ENCODE data around the gene AFDN.

The AFDN gene

GRCh38 chr6:167826230-167826895 lies 348 bp upstream of the AFDN start:
- peak overlapping the region; percentile 86 to 88 for H3K4me3 ChIP-seq (replicated peaks in 1 of 2; ENCODE audit: low read depth in 2 of 2, low read length in 2 of 2)
- peak; percentile 38 for TF ChIP-seq CTCF (IDR thresholded peaks at IDR 0.05; ENCODE audit: low read depth, low read length)
- peak; percentile 47 to 65 for DNase-seq (ENCODE audit: low read depth in 2 of 2)

- peak; percentile 53 to 58 for DNase-seq (ENCODE audit: low read depth in 2 of 2)
- TF ChIP-seq CTCF (IDR thresholded peaks at IDR 0.05; ENCODE audit: low read depth, low read length), result peak; percentile 18
- peak overlapping the region; percentile 64 for H3K4me3 ChIP-seq (replicated peaks in 1 of 2; ENCODE audit: low read depth in 2 of 2, low read length in 2 of 2)
Observed at GRCh38 chr6:167827583-167828324, 1.0 kb downstream of the AFDN start.

- H3K4me3 ChIP-seq (replicated peaks in 1 of 2; ENCODE audit: low read depth in 2 of 2, low read length in 2 of 2), result peak overlapping the region; percentile 64
- TF ChIP-seq CTCF (IDR thresholded peaks at IDR 0.05; ENCODE audit: low read depth, low read length), result no peak
- DNase-seq (ENCODE audit: low read depth in 2 of 2), result no peak
Observed at GRCh38 chr6:167828325-167828956, 1.7 kb downstream of the AFDN start.

- no peak overlapping the region for H3K4me3 ChIP-seq (replicated peaks in 1 of 2; ENCODE audit: low read depth in 2 of 2, low read length in 2 of 2)
- no peak for DNase-seq (ENCODE audit: low read depth in 2 of 2)
- no peak for TF ChIP-seq CTCF (IDR thresholded peaks at IDR 0.05; ENCODE audit: low read depth, low read length)
Observed at GRCh38 chr6:167829513-167829912, 2.8 kb downstream of the AFDN start.

GRCh38 chr6:167831281-167831828 lies 4.6 kb downstream of the AFDN start:
- peak; percentile 33 to 47 for DNase-seq (ENCODE audit: low read depth in 2 of 2)
- no peak overlapping the region for H3K4me3 ChIP-seq (replicated peaks in 1 of 2; ENCODE audit: low read depth in 2 of 2, low read length in 2 of 2)
- no peak for TF ChIP-seq CTCF (IDR thresholded peaks at IDR 0.05; ENCODE audit: low read depth, low read length)

GRCh38 chr6:167832497-167833395 lies 6.0 kb downstream of the AFDN start:
- H3K4me3 ChIP-seq (replicated peaks in 1 of 2; ENCODE audit: low read depth in 2 of 2, low read length in 2 of 2), result no peak overlapping the region
- no peak for TF ChIP-seq CTCF (IDR thresholded peaks at IDR 0.05; ENCODE audit: low read depth, low read length)
- peak in 1 of 2 donors; percentile 48 for DNase-seq (ENCODE audit: low read depth in 2 of 2)
